HepG2 (cell line): ENCODE data around the gene MDP1. TPM values are rescaled to one million over a fixed set of nuclear protein-coding genes. Genes with fewer than 3 reads are reported as not detected.
A peak's percentile ranks its signal among the peaks of the same experiment; 100 is the strongest.

Experiments
- FOXO4 ChIP-seq: sonication (generic); formaldehyde crosslinking; conservative IDR thresholded peaks from 2 replicates; pipeline ENCODE4 v1.8.1; 2023; ENCODE audit warnings: missing genetic modification reagents
- GLI4 ChIP-seq: sonication (generic); formaldehyde crosslinking; IDR thresholded peaks from 2 replicates; pipeline ENCODE4 v1.5.1; 2020; ENCODE audit warnings: missing genetic modification reagents, mild to moderate bottlenecking, moderate library complexity, borderline replicate concordance
- JUN ChIP-seq: sonication (generic); formaldehyde crosslinking; IDR thresholded peaks from 2 replicates; pipeline ENCODE4 v1.4.0; 2020; ENCODE audit warnings: mild to moderate bottlenecking, missing genetic modification reagents
- MIXL1 ChIP-seq: IDR thresholded peaks from 2 replicates; pipeline ENCODE4 v1.6.1; 2016
- NRL ChIP-seq: sonication (generic); formaldehyde crosslinking; IDR thresholded peaks from 2 replicates; pipeline ENCODE4 v1.5.0; 2020; ENCODE audit warnings: missing genetic modification reagents, mild to moderate bottlenecking, moderate library complexity, borderline replicate concordance
- PCBP1 ChIP-seq: fragments of 200-400 bp; formaldehyde crosslinking; IDR thresholded peaks from 2 replicates; pipeline ENCODE4 v1.6.1; 2017; ENCODE audit warnings: mild to moderate bottlenecking, low read depth, low read length, borderline replicate concordance
- SMYD3 ChIP-seq: sonication (generic); formaldehyde crosslinking; IDR thresholded peaks from 2 replicates; pipeline ENCODE4 v1.8.1; 2023; ENCODE audit warnings: mild to moderate bottlenecking, missing genetic modification reagents
- TFAP4 ChIP-seq: sonication (generic); IDR thresholded peaks from 2 replicates; pipeline ENCODE4 v1.6.1; 2016; ENCODE audit warnings: low read depth, borderline replicate concordance
- UBTF ChIP-seq: sonication (generic); formaldehyde crosslinking; IDR thresholded peaks from 2 replicates; pipeline ENCODE4 v1.4.0; 2020; ENCODE audit warnings: mild to moderate bottlenecking, missing genetic modification reagents
- WIZ ChIP-seq: sonication (generic); formaldehyde crosslinking; IDR thresholded peaks from 2 replicates; pipeline ENCODE4 v1.5.1; 2020; ENCODE audit warnings: mild to moderate bottlenecking, missing genetic modification reagents
- ZHX1 ChIP-seq: sonication (generic); formaldehyde crosslinking; IDR thresholded peaks from 2 replicates; pipeline ENCODE4 v1.8.1; 2022; ENCODE audit warnings: low read depth, mild to moderate bottlenecking, missing genetic modification reagents
- ZNF180 ChIP-seq: sonication (generic); formaldehyde crosslinking; IDR thresholded peaks from 2 replicates; pipeline ENCODE4 v1.4.0; 2020; ENCODE audit warnings: low read depth, missing genetic modification reagents, borderline replicate concordance
- ZNF75D ChIP-seq: sonication (generic); formaldehyde crosslinking; IDR thresholded peaks from 2 replicates; pipeline ENCODE4 v1.8.1; 2023; ENCODE audit warnings: missing genetic modification reagents, mild to moderate bottlenecking, borderline replicate concordance
- ZSCAN25 ChIP-seq: sonication (generic); formaldehyde crosslinking; IDR thresholded peaks from 2 replicates; pipeline ENCODE4 v1.8.0; 2022; ENCODE audit warnings: mild to moderate bottlenecking, missing genetic modification reagents
- polyA plus RNA-seq, 8 experiments: library from polyadenylated mRNA; depleted of rRNA in 3 of 8; stranded (reverse) in 7 of 8; unstranded in 1 of 8; fragments of >200 nt; fragmentation: Illumina TruSeq in 4 of 8; extraction: Trizol in 4 of 8; gene quantifications; 2 replicates each; pipeline versions ENCODE4 v1.2.1 to v1.2.3, GENCODE V29; 2011 to 2016; ENCODE audit warnings: low read depth in 4 of 8, missing spikeins in 1 of 8, mixed read lengths in 1 of 8; ENCODE audit not compliant: insufficient read depth in 1 of 8
- total RNA-seq, 5 experiments: library from RNA; depleted of rRNA; stranded (reverse); fragments of >200 nt; fragmentation: Illumina TruSeq; extraction: Trizol; gene quantifications; 2 replicates each; pipeline ENCODE4 v1.2.3, GENCODE V29; 2016; ENCODE audit warnings: low read depth in 1 of 5
- TF ChIP-seq, protein P1 (sequence below): sonication (generic); formaldehyde crosslinking; IDR thresholded peaks from 2 replicates; pipeline ENCODE4 v1.5.0; 2020; ENCODE audit warnings: mild to moderate bottlenecking, missing genetic modification reagents, borderline replicate concordance

MDP1 gene
- total and polyA plus RNA-seq, 2 of the 13 experiments (the other 11 are each of a cell fraction or from before 2014, with no cell fraction given) = 44.1 to 48.7 TPM

GRCh38 chr14:24212924-24213865, 2.7 kb downstream of the MDP1 start, which contains the start of gene CHMP4A (continued):
- TF ChIP-seq WIZ (CRISPR knock-in tag) (no peak; the same call in 1 of the 2 replicates), ZHX1 (CRISPR knock-in tag) (peak; percentile 97), TFAP4 (peak; percentile 71; the same call in 1 of the 2 replicates), NRL (CRISPR knock-in tag) (peak; percentile 99), UBTF (CRISPR knock-in tag) (peak; percentile 95), PCBP1 (peak; percentile 99), JUN (CRISPR knock-in tag) (peak; percentile 90), SMYD3 (CRISPR knock-in tag) (peak; percentile 96), FOXO4 (no peak), ZSCAN25 (CRISPR knock-in tag) (peak; percentile 90; the same call in 1 of the 2 replicates), GLI4 (CRISPR knock-in tag) (peak; percentile 94), ZNF75D (CRISPR knock-in tag) (peak; percentile 54; the same call in 1 of the 2 replicates), ZNF180 (CRISPR knock-in tag) (peak; percentile 96), MIXL1 (peak; percentile 87)
- TF ChIP-seq, protein P1, sequence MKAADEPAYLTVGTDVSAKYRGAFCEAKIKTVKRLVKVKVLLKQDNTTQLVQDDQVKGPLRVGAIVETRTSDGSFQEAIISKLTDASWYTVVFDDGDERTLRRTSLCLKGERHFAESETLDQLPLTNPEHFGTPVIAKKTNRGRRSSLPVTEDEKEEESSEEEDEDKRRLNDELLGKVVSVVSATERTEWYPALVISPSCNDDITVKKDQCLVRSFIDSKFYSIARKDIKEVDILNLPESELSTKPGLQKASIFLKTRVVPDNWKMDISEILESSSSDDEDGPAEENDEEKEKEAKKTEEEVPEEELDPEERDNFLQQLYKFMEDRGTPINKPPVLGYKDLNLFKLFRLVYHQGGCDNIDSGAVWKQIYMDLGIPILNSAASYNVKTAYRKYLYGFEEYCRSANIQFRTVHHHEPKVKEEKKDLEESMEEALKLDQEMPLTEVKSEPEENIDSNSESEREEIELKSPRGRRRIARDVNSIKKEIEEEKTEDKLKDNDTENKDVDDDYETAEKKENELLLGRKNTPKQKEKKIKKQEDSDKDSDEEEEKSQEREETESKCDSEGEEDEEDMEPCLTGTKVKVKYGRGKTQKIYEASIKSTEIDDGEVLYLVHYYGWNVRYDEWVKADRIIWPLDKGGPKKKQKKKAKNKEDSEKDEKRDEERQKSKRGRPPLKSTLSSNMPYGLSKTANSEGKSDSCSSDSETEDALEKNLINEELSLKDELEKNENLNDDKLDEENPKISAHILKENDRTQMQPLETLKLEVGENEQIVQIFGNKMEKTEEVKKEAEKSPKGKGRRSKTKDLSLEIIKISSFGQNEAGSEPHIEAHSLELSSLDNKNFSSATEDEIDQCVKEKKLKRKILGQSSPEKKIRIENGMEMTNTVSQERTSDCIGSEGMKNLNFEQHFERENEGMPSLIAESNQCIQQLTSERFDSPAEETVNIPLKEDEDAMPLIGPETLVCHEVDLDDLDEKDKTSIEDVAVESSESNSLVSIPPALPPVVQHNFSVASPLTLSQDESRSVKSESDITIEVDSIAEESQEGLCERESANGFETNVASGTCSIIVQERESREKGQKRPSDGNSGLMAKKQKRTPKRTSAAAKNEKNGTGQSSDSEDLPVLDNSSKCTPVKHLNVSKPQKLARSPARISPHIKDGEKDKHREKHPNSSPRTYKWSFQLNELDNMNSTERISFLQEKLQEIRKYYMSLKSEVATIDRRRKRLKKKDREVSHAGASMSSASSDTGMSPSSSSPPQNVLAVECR = peak; percentile 100
